ENCODE measurements around the gene IQSEC1.
A peak's percentile ranks its signal among the peaks of the same experiment; 100 is the strongest.

Gene IQSEC1

DNA sequence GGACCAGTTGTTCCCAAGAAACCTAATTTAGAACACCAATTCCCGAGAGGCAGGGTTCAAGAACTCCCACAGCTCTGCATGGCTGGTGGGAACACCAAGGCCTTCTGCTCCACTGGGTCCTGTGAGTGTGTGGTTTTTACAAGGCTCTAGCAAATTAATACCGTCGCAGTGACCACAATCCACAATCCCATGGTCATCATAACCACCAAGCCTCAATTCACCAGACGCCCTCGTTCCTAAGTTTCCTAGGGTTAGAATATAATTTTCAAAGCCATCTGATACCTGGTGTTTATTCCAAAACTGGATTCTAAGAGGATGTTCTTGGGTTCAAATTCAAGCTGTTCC, 116.9 kb downstream of the IQSEC1 start:
- H3K9me3 Mint-ChIP-seq: no peaks in the 10 kb centered on the region
- H3K27me3 Mint-ChIP-seq (ENCODE audit: low read depth, poor library complexity): peaks cover 12% of the 10 kb centered on the region
- DNase-seq: no peak
- H3K4me1 Mint-ChIP-seq: peaks cover 46% of the 10 kb centered on the region
- H3K4me3 Mint-ChIP-seq: no peak overlapping the region
- TF ChIP-seq, protein P1, sequence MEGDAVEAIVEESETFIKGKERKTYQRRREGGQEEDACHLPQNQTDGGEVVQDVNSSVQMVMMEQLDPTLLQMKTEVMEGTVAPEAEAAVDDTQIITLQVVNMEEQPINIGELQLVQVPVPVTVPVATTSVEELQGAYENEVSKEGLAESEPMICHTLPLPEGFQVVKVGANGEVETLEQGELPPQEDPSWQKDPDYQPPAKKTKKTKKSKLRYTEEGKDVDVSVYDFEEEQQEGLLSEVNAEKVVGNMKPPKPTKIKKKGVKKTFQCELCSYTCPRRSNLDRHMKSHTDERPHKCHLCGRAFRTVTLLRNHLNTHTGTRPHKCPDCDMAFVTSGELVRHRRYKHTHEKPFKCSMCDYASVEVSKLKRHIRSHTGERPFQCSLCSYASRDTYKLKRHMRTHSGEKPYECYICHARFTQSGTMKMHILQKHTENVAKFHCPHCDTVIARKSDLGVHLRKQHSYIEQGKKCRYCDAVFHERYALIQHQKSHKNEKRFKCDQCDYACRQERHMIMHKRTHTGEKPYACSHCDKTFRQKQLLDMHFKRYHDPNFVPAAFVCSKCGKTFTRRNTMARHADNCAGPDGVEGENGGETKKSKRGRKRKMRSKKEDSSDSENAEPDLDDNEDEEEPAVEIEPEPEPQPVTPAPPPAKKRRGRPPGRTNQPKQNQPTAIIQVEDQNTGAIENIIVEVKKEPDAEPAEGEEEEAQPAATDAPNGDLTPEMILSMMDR (IDR thresholded peaks at IDR 0.05): no peak
- no peak overlapping the region for H3K27ac Mint-ChIP-seq
- no peaks in the 10 kb centered on the region for H3K36me3 Mint-ChIP-seq (ENCODE audit: low read depth)

DNA sequence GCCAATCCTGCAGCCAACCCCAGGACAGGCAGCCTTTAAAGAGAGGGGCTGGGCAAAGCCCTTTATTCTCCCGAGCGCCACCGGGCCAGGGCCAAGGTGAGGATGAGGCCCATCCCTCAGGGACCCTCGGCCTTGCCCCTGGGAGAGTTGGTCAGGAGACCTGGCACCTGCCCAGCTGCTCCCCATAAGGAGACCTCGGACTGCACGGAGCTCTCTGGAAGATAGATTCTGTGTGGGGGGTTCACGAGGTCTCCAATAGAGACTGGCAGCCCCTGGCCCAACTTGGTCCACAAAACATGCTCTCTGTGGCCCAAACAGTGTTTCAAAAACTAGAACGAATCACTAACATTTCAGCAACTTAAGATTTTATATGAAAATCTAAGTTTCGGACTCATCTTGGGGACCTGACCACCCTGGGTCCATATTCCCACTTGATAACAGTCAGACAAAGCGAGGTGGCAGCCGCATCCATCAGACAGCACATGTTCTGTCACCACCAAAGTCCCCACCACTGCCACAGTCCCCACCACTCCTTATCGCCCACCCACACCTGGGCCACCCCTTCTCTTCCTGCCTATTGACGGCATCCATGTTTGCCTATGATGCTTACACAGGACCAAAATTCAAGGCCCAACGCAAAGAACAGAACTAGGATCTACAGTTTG, 117.4 kb downstream of the IQSEC1 start:
- DNase-seq: no peak
- Mint-ChIP-seq H3K36me3 (ENCODE audit: low read depth) (no peaks in the 10 kb centered on the region), H3K27ac (no peak overlapping the region), H3K9me3 (no peaks in the 10 kb centered on the region), H3K27me3 (ENCODE audit: low read depth, poor library complexity) (peaks cover 12% of the 10 kb centered on the region), H3K4me3 (no peak overlapping the region), H3K4me1 (peaks cover 43% of the 10 kb centered on the region)
- TF ChIP-seq, protein P1 (IDR thresholded peaks at IDR 0.05): no peak

DNA sequence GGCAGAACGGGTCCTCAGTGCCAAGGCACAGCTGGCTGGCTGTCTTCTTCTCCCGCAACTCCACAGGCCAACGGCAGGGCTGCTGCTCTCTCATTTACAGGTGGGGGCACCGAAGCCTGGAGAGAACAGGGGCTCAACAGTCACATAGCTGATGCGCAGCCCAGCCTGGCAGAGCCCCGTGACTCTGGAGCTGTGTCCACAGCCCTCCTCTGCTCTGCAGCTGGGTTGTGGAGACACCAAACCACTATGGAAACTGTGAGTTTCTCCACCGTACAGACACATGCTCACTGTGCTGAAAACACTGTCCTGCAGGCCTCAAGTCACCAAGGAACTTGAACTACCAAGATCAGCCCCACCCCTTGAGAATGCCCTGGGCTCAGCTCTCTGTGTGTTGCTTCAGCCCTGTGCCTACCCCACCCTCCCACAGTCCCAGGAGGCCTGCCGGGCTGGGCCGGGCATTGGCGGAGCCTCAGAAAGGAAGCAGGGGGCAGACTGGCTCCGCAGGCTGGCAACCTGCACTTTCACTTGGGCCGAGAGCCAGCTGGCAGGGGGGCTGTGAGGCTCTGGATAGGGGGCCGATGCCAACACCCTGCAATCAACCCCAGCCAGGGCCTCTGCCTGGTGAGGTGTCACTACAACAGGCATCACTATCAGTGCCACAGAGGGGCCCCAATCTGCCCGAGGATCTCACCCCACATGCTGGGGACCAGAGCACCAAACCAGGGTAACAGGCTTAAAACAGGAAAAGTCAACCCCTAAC, 118.2 kb downstream of the IQSEC1 start:
- Mint-ChIP-seq H3K36me3 (ENCODE audit: low read depth) (no peaks in the 10 kb centered on the region), H3K27ac (no peak overlapping the region), H3K27me3 (ENCODE audit: low read depth, poor library complexity) (peaks cover 12% of the 10 kb centered on the region), H3K4me3 (no peak overlapping the region), H3K4me1 (peaks cover 36% of the 10 kb centered on the region), H3K9me3 (no peaks in the 10 kb centered on the region)
- DNase-seq: no peak
- TF ChIP-seq, protein P1 (IDR thresholded peaks at IDR 0.05): no peak

DNA sequence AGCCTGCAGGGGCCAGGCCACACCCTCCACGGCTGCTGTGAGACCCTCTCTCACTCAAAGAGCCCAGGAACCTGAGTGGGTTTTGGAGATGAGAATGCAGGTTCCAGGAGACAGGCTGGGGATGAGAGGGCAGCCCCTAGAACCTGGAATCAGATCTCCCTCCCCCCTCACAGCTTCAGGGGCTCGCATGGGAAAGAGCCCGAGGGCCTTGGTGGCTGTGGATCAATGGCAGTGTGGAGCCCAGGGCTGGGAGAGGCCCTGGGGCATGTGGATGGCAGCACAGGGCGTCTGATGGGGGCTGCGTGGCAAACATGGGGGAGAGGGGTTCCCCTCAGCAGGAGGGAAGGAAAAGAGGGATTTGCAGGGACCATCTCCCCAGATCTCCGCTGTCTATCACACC, 119.0 kb downstream of the IQSEC1 start:
- Mint-ChIP-seq H3K36me3 (ENCODE audit: low read depth) (no peaks in the 10 kb centered on the region), H3K27ac (no peak overlapping the region), H3K4me1 (peaks cover 29% of the 10 kb centered on the region), H3K4me3 (no peak overlapping the region), H3K9me3 (no peaks in the 10 kb centered on the region), H3K27me3 (ENCODE audit: low read depth, poor library complexity) (peaks cover 12% of the 10 kb centered on the region)
- DNase-seq: no peak
- TF ChIP-seq, protein P1 (IDR thresholded peaks at IDR 0.05): no peak

DNA sequence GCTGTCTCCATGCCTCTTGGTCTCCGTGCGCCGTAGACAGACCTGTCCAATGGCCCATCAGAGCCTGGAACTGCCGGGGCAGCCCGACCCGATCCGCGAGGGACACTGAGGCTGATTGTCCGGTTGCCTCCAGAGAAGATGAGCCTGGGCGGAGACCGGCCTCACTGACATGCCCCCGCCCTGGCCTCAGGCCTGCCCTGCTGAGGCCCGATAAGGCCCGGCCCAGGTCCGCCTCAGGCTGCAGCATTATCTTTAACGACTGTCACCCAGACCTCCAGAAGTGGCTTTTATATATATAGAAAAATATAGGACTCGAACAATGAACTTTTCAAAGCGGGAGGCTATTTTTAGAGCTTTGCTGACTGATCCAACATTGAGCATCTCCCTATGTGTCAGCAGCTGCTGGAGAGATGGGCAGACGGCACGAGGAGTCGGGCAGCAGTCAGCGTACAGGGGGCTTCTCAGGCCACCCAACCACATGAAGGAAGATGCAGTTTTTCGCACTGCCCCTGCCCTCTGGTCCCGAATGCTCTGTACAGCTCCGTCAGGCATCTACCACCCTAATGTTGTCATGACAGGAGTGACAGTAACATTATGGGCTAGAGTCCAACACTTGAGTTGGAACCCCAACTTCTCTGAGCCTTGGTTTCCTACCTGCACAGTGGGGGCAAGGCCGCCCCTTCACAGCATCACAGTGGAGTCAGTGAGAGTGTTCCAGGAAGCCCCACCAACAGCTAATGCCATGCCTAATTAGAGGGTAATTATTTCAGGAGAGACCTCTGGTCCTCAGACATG, 119.8 kb downstream of the IQSEC1 start:
- no peak overlapping the region for H3K4me3 Mint-ChIP-seq
- DNase-seq: no peak
- TF ChIP-seq, protein P1 (IDR thresholded peaks at IDR 0.05): no peak

More for the DNA sequence above, 119.8 kb downstream of the IQSEC1 start:
- H3K4me1 Mint-ChIP-seq: peaks cover 29% of the 10 kb centered on the region
- H3K36me3 Mint-ChIP-seq (ENCODE audit: low read depth): no peaks in the 10 kb centered on the region
- peaks cover 12% of the 10 kb centered on the region for H3K27me3 Mint-ChIP-seq (ENCODE audit: low read depth, poor library complexity)
- no peaks in the 10 kb centered on the region for H3K9me3 Mint-ChIP-seq
- peak overlapping the region; percentile 54 for H3K27ac Mint-ChIP-seq

All from nephron progenitor cell (in vitro differentiated cells).